Left cardiac atrium (tissue), 4 donors: ENCODE measurements around the gene SLC25A44. TPM values are rescaled to one million over a fixed set of nuclear protein-coding genes. Genes with fewer than 3 reads are reported as not detected.
"Not testable (repeated sequence)": the region's sequence is repeated elsewhere in the genome, so short reads cannot be mapped to it uniquely, and the experiment has no call there.

ENCODE experiments used
- ATAC-seq, 2 donors: fragments of 200-7000 bp; cut with Tn5 transposase; one replicate each; pipeline ENCODE4 v1.9.1; 2020; ENCODE audit warnings: mild to moderate bottlenecking in 2 of 2, moderate library complexity in 2 of 2
- DNase-seq: peaks from one replicate; pipeline ENCODE4 v3.0.0-alpha.2; 2020
- intact Hi-C, 2 donors: fragments of 100-400 bp; cut with DNase I; formaldehyde crosslinking; loops; one replicate each; pipeline versions ENCODE4 v1.14.1 to v1.15.1; 2022 to 2023
- total RNA-seq, 2 donors: library from RNA; stranded (reverse); fragmentation: NEBNext Ultra II Directional; extraction: Animal tissue kit (Norgen Biotek cat#: 25700); gene quantifications; one replicate each; pipeline ENCODE4 v1.2.1, GENCODE V29; 2021
- donor health status: DM: no; HTN: yes; CAD: no.
- donor health status: DM: no; HTN: yes; CAD: no; lungs with severe emphysema.
- donor health status: DM: yes; HTN: yes; CAD: no.
- donor health status: Dilated cardiomyopathy.

SLC25A44 gene
- total RNA-seq, 2 donors from 2014 or later = 16.0 to 23.1 TPM

GRCh38 chr1:156191292-156191964 lies 2.5 kb upstream of the SLC25A44 start:
- intact Hi-C loops = no loop called here
- no peak for DNase-seq

GRCh38 chr1:156193208-156193487 lies 756 bp upstream of the SLC25A44 start:
- intact Hi-C loops = no loop called here
- ATAC-seq (no peak), DNase-seq (no peak)

More at GRCh38 chr1:156191292-156191964, 2.5 kb upstream of the SLC25A44 start:
- ATAC-seq = no peak

DNA sequence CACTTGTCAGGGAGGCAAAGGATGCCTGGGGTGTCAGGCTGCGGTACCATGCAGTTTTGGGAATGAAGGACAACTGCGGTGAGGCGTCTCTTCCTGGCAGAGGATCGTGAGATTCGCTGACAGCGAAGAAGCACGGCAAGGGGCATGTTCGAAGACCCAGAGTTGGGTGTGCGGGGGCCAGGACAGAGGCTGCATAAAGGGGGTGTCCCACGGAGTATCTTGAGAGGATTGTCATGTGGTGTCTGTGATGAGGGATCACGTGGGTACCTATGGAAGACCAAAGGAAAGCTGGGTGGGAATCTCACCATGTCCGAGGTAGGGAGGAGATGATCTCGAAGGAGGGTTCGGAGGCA lies 372 bp downstream of the SLC25A44 start:
- intact Hi-C loops = no loop called here
- DNase-seq = no peak
- ATAC-seq = peak in 1 of 2 donors; percentile 4

DNA sequence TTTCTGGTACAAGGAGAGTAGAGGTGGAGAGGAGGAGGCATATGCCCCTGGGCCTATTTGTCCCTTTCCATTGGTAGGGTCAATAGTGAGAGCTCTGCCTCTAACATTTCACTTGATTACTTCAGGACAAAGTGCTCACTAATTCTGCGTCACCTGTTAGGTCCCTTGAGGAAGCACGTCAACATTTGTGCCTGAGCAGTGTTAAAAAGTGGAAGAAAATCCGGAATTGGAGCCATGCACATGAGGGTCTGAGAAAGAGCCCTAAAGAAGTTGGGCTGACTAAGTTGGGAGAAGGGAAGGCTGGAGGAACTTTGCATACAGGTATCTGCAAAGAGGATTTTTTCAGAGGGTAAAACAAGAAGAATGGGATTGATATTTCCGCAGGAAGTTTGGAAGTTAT lies 1.9 kb downstream of the SLC25A44 start:
- ATAC-seq (no peak), DNase-seq (no peak)
- intact Hi-C loops = no loop called here

DNA sequence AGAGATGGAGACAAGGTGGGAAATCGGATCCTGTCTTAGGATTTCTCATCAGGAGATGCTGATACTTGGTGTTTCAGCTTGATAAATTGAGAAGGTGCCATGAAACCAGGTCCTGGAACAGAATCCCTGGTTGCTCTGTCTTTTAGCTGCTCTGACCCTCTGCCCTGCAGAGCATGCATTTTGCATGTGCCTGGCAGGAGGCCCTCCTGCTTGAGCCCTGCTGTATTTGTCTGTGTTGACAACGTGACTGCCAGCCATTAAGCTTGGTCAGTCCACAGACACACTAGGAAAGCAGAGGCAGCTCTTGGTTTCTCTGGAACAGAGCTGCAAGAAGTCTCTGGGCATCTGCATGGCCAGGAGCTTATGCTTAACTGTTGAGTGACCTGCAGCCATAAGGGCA lies 2.5 kb downstream of the SLC25A44 start:
- ATAC-seq (no peak), DNase-seq (no peak)
- intact Hi-C loops = no loop called here

GRCh38 chr1:156198831-156199349 lies 5.0 kb downstream of the SLC25A44 start:
- ATAC-seq = no peak
- no peak for DNase-seq
- intact Hi-C loops = no loop called here

DNA sequence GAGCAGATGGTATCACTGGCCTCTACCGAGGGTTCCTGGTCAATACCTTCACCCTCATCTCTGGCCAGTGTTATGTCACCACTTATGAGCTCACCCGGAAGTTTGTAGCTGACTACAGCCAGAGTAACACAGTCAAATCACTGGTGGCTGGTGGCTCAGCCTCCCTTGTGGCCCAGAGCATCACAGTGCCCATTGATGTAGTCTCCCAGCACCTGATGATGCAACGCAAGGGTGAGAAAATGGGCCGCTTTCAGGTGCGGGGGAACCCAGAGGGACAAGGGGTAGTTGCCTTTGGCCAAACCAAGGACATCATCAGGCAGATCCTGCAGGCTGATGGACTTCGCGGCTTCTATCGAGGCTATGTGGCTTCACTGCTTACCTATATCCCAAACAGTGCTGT lies 6.1 kb downstream of the SLC25A44 start:
- intact Hi-C loops = no loop called here
- ATAC-seq (no peak), DNase-seq (no peak)

DNA sequence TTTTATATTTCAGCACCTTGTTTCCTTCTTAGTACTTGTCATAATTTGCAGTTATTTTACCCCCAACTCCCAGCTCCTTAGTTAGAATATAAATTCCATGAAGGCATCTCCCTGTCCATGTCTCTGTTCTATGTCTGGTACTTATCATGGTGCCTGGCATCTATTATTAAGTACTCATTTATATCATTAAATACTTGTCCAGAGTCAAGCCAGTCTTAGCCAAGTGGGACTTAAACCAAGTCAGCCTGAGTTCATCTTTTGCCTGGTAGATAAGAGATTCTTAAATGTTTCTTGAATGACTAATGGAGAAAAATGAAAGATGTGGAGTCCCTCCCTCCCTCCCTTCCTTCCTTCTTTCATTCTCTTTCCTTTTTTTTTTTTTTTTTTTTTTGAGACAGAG lies 9.4 kb downstream of the SLC25A44 start:
- intact Hi-C loops = no loop called here
- ATAC-seq = peak; percentile 55 to 86
- no peak for DNase-seq

DNA sequence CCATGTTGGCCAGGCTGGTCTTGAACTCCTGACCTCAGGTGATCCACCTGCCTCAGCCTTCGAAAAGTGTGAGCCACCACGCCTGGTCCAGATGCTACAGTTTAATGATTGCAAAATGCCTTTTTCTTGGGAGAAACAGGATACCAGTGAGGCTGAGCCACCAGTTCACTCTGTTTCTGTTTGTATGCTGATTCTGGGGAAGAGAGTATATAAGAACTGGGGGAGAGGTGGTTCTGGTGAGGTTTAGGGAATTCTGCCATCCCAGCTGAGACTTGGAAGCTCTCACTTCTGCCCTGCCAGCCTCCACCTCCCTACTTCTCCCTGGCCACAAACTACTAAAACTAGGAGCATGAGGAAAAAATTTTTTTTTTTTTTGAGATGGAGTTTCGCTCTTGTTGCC lies 10.8 kb downstream of the SLC25A44 start:
- no peak for DNase-seq
- intact Hi-C loops = no loop called here
- peak in 1 of 2 donors; percentile 41 for ATAC-seq

DNA sequence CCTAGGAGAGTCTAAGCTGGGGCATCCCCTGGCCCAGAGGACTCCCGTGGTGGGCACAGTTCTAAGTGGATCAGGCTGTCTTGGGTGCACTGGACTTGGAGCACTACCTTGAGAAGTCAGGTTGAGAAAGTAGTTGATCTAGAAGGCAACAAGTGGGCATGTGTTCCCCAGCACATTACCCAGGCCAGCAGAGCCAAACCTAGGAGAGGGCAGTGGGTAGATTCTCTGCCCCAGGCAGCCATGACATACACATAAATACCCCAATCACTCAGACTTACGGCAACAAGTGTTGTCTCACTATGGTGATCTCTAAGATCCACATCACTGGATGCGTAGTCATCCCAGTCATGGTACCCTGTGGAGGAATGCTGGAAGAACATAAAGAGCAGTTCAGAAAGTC lies 17.3 kb downstream of the SLC25A44 start:
- DNase-seq (no peak), ATAC-seq (no peak)
- intact Hi-C loops = loop anchor here in 1 of 2 donors (5.0 kb wide), 1 partner anchor 49 kb away; no protein-coding TSS in a partner anchor

DNA sequence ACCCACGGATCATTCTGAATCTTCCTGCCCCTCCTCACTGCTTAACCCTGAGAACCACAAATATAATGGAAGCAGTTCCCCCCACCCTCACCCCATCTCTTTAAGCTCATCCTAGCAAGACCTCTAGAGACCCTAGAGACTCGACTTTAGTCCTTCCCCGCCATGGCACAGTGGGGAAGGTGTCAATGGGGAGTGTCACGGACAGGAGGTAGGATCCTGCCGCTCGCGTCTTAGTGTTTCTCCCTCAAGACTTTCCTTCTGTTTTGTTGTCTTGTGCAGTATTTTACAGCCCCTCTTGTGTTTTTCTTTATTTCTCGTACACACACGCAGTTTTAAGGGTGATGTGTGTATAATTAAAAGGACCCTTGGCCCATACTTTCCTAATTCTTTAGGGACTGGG lies 18.2 kb downstream of the SLC25A44 start:
- intact Hi-C loops = loop anchor here in 1 of 2 donors (5.0 kb wide), 1 partner anchor 50 kb away; no protein-coding TSS in a partner anchor
- ATAC-seq (no peak), DNase-seq (no peak)

- intact Hi-C loops = loop anchor here in 1 of 2 donors (5.0 kb wide), 1 partner anchor 51 kb away; no protein-coding TSS in a partner anchor
- ATAC-seq (peak; percentile 98 to 99), DNase-seq (peak; percentile 99)
Measured at GRCh38 chr1:156212833-156213643, 19.1 kb downstream of the SLC25A44 start, which contains the start of gene PMF1. Gene PMF1, plus strand, starts transcription at chr1:156213007. Its CDS starts 9 bp downstream, at chr1:156213016.

GRCh38 chr1:156213644-156213966 lies 19.7 kb downstream of the SLC25A44 start:
- intact Hi-C loops = loop anchor here in 1 of 2 donors (5.0 kb wide), 1 partner anchor 51 kb away; no protein-coding TSS in a partner anchor
- no peak for ATAC-seq
- DNase-seq = no peak

- DNase-seq = no peak
- no peak for ATAC-seq
- intact Hi-C loops = loop anchor here in 1 of 2 donors (5.0 kb wide), 1 partner anchor 52 kb away; no protein-coding TSS in a partner anchor
Measured at GRCh38 chr1:156214024-156214748, 20.3 kb downstream of the SLC25A44 start.

GRCh38 chr1:156216361-156217086 lies 22.6 kb downstream of the SLC25A44 start:
- DNase-seq, intact Hi-C loops, ATAC-seq: not testable (repeated sequence)

- no peak for DNase-seq
- ATAC-seq = no peak
- intact Hi-C loops = no loop called here
Measured at GRCh38 chr1:156217871-156218270, 24.0 kb downstream of the SLC25A44 start.

- DNase-seq (no peak), ATAC-seq (no peak)
- intact Hi-C loops = no loop called here
Measured at GRCh38 chr1:156220226-156220625, 26.3 kb downstream of the SLC25A44 start.

GRCh38 chr1:156221986-156222692 lies 28.2 kb downstream of the SLC25A44 start:
- DNase-seq (no peak), ATAC-seq (no peak)
- intact Hi-C loops = no loop called here
